Central memory CD4-positive, alpha-beta T cell (primary cell): ENCODE data around the gene SMG7.
A peak's percentile ranks its signal among the peaks of the same experiment; 100 is the strongest.
"Not testable (repeated sequence)": the region's sequence is repeated elsewhere in the genome, so short reads cannot be mapped to it uniquely, and the experiment has no call there.

Experiments used
- DNase-seq: peaks from one replicate; pipeline ENCODE4 v3.0.0; 2022
- total RNA-seq, 3 experiments: gene quantifications; one replicate each; lab custom pipeline; 2026; lab: John Stamatoyannopoulos, UW

SMG7 gene
- total RNA-seq: 37.6 to 66.4 (median 47.6) reads per million in 3 experiments

DNA sequence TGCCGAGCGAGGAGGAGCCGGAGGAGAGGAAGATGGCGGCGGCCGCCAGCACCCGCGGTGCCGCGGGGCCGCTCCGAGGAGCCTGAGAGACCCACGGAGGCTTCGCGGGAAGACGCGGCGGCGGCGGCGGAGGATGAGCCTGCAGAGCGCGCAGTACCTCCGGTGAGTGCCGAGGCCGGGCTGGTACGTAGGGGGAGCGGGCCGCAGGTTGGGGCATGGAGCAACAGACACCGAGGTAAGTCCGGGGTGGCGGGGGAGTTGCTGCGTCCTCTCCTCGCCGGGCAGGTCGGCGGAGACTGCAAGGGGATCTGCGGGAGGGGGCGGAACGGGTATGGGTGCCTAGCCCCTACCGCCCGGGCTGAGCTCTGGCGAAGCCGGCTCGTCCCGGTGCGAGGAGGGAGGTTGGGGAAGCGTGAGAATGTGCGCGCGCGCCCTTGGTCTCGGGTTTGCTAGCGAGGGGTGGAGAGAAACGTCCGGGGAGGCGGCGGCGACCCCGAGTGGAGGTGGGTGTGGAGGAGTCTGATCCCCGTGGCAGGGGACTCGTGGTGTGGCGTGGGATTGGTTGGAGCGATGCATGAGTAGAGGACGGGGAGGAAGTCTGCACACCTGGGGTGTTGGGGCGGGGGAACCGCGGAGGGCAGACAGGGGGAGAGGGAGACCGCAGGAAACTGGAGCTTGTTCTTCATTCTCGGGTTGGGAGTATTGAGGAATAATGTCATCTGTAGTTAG lies at the start of gene SMG7:
Gene SMG7 (plus strand): TSS at position 12 of the 729 bp plus-strand sequence. CDS start 122 bp downstream, at position 134.
- peak; percentile 43 for DNase-seq

- DNase-seq: no peak
These were observed 48.8 kb upstream of the SMG7 start for GRCh38 chr1:183423541-183423940.

- no peak for DNase-seq
These were observed 47.6 kb upstream of the SMG7 start for GRCh38 chr1:183424691-183425090.

GRCh38 chr1:183427591-183427990 lies 44.7 kb upstream of the SMG7 start:
- not testable (repeated sequence) for DNase-seq

GRCh38 chr1:183431840-183432547 lies 40.3 kb upstream of the SMG7 start:
- DNase-seq: no peak

DNA sequence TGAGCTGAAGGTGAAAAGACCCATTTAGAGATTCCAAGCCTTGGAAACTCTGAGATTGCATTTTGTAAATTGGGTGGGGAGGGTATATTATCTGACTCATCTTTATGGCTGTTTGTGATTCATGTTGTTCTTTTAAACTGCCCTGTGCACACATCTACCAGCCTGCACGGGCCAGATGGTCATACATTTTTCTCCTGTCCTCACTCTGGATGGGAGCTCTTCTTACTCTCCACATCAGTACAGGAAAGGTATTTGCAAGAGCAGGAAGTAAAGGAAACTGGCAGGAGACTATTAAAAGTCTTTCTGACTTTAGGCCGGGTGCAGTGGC lies 39.8 kb upstream of the SMG7 start:
- no peak for DNase-seq

DNA sequence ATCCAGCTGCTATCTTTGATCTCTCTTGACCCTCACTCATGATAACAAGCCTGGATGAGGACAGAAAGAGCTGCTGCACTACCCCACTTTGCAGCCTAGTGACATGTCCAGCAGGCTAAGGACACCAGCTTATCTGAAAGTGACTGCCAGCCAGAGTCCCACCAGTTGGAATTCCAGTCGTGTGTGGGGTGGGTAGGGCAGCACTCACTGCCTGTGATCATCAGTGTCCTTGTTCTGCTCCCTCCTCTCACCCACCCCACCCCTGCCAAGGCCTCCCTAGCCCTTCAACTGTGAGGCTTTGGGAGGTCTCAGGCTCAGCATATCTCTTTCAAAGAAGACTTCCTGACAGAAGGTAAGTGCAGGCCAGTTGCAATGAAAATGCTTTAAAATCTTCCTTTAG lies 38.6 kb upstream of the SMG7 start:
- no peak for DNase-seq

DNA sequence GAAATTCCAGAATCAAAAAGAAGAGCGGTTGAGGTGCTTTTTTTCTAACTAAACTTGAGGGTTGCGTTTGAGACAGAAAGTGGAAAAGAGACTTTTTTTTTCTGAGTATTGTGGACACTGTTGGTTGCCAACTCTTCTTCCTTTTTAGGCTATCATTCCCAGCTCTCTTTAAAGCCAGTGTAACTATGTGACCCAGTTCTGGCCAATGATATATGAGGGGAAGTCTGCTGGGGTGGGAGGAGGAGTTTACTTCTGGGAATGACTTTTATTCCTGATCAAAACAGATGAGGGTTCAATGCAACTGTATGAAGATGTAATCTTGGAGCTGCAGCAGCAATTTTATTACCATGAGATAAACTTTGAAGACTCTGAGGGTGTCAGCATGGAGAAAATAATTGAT lies 36.8 kb upstream of the SMG7 start:
- no peak for DNase-seq

- DNase-seq: no peak
These were observed 34.2 kb upstream of the SMG7 start for GRCh38 chr1:183438060-183438459.

DNA sequence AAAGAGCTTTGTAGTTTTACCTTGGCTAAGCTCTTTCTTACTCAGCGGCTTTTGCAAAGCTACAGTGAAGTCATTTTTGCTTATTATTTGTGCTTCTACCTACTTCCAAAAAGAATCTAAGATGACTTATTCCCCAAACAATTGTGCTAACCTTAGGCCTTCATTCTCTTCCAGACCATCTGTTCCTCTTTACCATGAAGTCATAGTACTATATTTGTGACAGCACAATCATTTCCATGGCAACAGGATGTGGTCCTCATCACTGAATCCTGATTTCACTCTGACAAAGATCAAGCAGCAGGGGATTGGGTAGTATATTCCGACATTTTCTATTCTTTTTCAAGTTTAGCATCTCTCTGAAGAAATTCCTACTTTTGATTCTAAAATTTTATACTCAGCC lies 29.3 kb upstream of the SMG7 start:
- no peak for DNase-seq

DNA sequence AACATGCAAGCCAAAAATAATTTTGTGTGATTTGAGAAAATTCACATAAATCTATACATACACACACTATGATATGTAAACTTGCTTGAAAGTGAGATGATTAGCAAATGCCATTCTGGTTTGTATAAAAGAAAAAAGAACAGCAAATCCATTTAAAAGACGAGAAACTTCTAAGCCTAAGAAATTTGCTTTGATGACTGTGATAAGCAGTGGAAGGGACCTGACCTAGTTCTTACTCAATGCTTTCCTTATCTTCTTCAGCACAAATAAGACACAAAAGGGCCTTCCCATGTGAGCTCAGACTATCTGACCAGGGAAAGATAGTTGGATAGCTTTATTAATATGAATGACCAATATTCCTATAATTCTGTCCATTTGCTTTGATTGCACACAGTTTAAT lies 28.8 kb upstream of the SMG7 start:
- DNase-seq: no peak

DNA sequence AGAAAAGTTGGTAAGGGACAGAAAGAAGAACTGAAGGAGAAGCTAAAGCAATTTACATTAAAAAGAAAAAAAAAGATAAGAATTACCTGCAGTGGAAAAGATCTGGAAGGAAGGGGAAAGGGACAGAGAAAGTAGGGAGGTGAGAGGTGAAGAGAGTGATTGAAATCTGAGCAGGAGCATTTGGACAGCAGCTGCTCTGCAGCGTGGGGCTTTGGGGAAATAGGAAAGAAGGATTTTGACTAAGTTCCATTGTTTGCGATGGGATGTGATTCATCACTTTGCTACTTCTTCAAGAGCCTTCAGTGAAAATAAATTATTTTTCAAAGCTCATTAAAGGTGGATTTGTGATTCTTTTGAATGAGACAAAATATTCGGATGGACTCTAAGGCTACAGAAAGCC lies 28.1 kb upstream of the SMG7 start:
- DNase-seq: no peak

DNA sequence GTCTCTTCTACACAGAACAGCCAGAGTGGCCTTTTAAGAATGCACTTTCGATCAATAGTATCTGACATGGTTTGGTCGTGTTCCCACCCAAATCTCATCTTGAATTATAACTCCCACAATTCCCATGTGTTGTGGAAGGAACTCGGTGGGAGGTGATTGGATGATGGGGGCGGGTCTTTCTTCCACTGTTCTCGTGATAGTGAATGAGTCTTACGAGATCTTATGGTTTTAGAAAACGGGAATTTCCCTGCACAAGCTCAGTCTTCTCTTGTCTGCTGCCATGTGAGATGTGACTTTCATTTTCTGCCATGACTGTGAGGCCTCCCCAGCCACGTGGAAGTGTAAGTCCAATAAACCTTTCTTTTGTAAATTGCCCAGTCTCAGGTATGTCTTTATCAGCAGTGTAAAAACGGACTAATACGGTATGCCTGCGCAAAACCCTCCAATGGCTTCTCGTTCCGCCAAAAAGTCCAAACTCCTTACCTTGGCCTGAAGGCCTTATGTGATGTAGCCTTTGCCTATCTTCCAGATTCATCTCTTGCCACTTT lies 23.0 kb upstream of the SMG7 start:
- DNase-seq: no peak

DNA sequence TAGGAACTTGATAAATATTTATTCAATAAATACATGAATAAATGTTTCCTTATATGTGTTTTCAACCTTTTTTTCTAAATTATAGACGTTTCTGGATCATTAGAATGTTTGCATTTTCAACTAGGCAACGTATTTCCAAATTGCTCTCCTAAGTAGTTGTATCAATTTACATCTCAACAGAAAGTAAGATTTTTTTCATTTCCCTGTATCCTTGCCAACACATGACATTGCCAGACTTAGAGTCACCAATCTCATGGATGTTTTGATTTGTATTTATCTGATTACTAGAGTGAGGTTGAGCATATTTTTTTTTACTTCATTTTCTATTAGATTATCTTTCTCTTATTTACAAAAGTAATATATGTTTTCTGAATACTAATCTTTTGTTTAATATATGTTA lies 22.2 kb upstream of the SMG7 start:
- no peak for DNase-seq

- no peak for DNase-seq
These were observed 17.9 kb upstream of the SMG7 start for GRCh38 chr1:183454377-183454776.

- no peak for DNase-seq
These were observed 15.5 kb upstream of the SMG7 start for GRCh38 chr1:183456826-183457225.

DNA sequence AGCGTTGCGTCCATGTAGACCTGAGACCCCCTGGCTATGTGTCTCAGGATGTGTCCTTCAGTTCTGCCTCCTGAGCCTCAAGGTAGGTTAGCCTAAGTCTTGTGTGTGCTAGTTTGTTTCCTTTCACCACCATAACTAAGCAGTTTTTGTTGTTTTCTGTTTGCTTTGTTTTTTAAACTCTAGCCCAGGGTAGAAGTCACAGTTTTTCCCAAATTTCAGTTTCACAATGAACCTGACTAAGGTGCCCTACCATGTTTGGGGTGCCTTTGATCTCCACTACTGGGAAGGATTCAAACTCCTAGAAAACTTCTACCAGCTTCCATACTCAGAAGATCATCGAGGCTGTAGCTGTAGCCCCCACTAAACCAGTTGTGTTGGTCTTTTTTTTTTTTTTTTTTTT lies 14.8 kb upstream of the SMG7 start:
- DNase-seq: no peak

DNA sequence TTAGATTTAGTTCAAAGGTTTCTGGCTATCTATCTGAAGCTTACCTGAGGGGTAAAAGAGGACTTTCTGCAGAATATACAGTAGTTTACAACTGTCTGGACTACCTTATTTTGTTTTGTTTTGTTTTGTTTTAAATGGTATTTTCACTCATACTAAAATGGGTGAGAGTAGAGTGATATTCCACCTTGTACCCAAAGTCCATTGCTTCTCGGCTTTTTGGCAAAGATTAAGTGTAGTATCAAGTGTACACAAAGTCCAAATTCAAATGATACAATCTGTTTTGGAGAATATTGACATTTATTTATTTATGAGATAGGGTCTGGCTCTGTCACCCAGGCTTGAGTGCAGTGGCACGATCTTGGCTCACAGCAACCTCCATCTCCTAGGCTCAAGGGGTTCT lies 11.7 kb upstream of the SMG7 start:
- no peak for DNase-seq

GRCh38 chr1:183461350-183461749 lies 10.9 kb upstream of the SMG7 start:
- DNase-seq: no peak

DNA sequence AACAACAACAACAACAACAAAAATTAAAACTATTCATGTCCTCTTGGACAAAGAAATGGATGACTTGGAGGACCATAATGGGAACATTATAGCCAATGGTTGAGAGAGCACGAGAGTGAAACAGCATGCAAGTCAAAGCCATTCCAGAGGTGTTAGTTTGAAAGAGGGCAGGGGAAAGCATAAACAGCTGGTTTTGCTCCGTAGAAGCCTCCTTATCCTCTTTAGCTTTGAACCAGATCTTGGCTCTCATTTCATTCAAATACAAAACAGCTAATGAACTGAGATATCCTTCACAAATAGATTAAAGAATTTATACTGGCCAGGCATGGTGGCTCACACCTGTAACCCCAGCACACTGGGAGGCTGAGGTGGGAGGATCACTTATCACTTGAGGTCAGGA lies 8.7 kb upstream of the SMG7 start:
- no peak for DNase-seq

GRCh38 chr1:183466781-183467180 lies 5.5 kb upstream of the SMG7 start:
- DNase-seq: no peak

DNA sequence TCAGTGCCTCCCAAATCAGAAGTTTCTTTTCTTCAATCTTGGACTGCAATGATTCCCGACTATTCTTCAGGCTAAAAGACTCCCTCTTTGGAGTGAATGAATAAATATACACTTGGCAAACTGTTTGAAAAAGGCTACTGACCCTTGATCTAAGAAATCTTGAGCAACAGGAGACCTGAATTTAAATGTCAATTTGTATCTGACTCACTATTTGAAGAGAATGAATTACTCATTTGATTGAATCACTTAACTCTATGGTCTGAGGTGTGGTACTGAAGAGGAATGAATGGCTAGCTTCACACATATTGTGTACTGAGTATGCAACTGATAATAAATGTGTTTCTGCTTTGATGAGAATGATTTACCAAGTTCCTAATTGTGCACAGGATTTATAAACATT lies 4.6 kb upstream of the SMG7 start:
- DNase-seq: no peak

DNA sequence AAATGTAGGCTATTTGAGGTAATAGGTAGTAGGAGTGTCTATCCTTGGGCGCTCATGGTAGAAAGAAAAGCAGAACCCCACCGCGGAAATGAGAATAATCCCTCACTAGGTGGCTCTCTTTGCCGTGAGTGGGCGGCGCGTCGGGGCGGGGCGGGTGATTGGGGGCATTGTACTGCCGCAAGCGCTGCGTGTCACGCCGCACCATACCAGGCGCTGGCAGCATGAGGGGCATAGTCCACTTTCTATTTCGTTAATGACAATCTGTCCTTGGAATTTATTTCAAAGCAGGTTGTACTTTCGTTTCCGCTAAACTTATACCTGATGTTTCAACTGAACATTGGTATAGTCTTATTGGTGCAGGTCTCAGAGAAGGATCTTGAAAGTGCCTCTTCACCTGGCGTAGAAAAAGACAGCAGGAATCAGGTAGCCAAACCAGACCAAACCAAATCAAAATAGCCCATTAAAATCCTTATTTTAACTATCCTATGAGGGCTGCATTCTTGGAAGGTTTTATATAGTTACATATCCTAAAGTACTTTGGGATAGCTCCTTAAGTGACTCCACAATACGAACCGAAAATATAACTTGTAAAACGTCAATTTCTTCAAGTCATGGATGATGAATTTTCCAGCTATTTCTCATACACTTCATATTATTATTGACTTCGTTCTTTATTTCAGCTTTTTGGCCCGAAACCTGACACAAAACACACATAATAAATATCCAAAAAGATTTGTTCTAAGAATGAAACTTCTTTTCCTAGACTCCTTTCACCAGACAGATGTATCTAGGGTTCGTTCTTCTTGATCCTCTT lies 1.9 kb upstream of the SMG7 start:
- peak; percentile 87 for DNase-seq
